PC-9 (cell line): ENCODE measurements around the gene NRG3. TPM values are rescaled to one million over a fixed set of nuclear protein-coding genes. Genes with fewer than 3 reads are reported as not detected.

Source experiments
- BruUV-seq: library from RNA; stranded (reverse); fragments of 400-500 nt; replicated peaks from 2 replicates; lab custom pipeline; 2021; lab: Mats Ljungman, UMichigan
- CTCF ChIA-PET: fragments of 300-600 bp; sonication (Branson Sonifier 250); formaldehyde crosslinking; loops from one replicate; lab custom pipeline; 2022; ENCODE audit warnings: antibody characterized with exemption; lab: Charles Lee
- POLR2A ChIA-PET: fragments of 300-600 bp; sonication (Branson Sonifier 250); formaldehyde crosslinking; loops from one replicate; lab custom pipeline; 2022; ENCODE audit warnings: antibody characterized with exemption; ENCODE audit not compliant: unreplicated experiment; lab: Charles Lee
- DNase-seq, 2 experiments: peaks; one replicate each; pipeline versions ENCODE4 v3.0.0 to v3.0.0-alpha.2; 2015 to 2022; ENCODE audit warnings: mixed read lengths in 1 of 2
- H2AFZ ChIP-seq: fragments of 200-600 bp; sonication (generic); 2 replicates; pipeline ENCODE4 v1.8.1; 2017; ENCODE audit warnings: antibody characterized with exemption
- H3F3A ChIP-seq: fragments of 200-600 bp; sonication (generic); 2 replicates; pipeline ENCODE4 v1.8.1; 2017; ENCODE audit warnings: antibody characterized with exemption, mild to moderate bottlenecking, low read depth; ENCODE audit not compliant: insufficient read depth
- H3K27ac ChIP-seq: fragments of 200-600 bp; sonication (generic); 2 replicates; pipeline ENCODE4 v1.6.1; 2016; ENCODE audit warnings: mixed run types
- H3K27me3 ChIP-seq: fragments of 200-600 bp; sonication (generic); 2 replicates; pipeline ENCODE4 v1.6.1; 2016; ENCODE audit warnings: low read depth, mixed run types; ENCODE audit not compliant: insufficient read depth
- H3K36me3 ChIP-seq: fragments of 200-600 bp; sonication (generic); 2 replicates; pipeline ENCODE4 v1.6.1; 2016; ENCODE audit warnings: low read depth, mixed run types
- H3K4me1 ChIP-seq: fragments of 200-600 bp; sonication (generic); replicated peaks from 2 replicates; pipeline ENCODE4 v1.6.1; 2016; ENCODE audit warnings: mixed run types; ENCODE audit not compliant: insufficient read depth
- H3K4me2 ChIP-seq: fragments of 200-600 bp; sonication (generic); 2 replicates; pipeline ENCODE4 v1.6.1; 2017; ENCODE audit warnings: mixed run types
- H3K4me3 ChIP-seq: fragments of 200-600 bp; sonication (generic); 2 replicates; pipeline ENCODE4 v1.6.1; 2016; ENCODE audit warnings: mixed run types
- H3K79me2 ChIP-seq: fragments of 200-600 bp; sonication (generic); 2 replicates; pipeline ENCODE4 v1.6.1; 2017; ENCODE audit warnings: low read depth, mixed run types
- H3K9me2 ChIP-seq: fragments of 200-600 bp; sonication (generic); 2 replicates; pipeline ENCODE4 v1.8.1; 2017; ENCODE audit warnings: mild to moderate bottlenecking; ENCODE audit not compliant: insufficient read depth
- H3K9me3 ChIP-seq: fragments of 200-600 bp; sonication (generic); 2 replicates; pipeline ENCODE4 v1.8.1; 2016; ENCODE audit warnings: low read depth; ENCODE audit not compliant: insufficient read depth
- H4K20me1 ChIP-seq: fragments of 200-600 bp; sonication (generic); 2 replicates; pipeline ENCODE4 v1.8.1; 2017; ENCODE audit not compliant: insufficient read depth
- EZH2 ChIP-seq: fragments of 200-600 bp; sonication (generic); IDR thresholded peaks from 2 replicates; pipeline ENCODE4 v1.8.0; 2017; ENCODE audit warnings: antibody characterized with exemption, low read depth
- intact Hi-C: fragments of 100-400 bp; cut with micrococcal nuclease; formaldehyde crosslinking; loops from one replicate; pipeline ENCODE4 v1.10.0; 2022; ENCODE audit not compliant: unreplicated experiment
- total RNA-seq: library from RNA; stranded (reverse); gene quantifications from 2 replicates; pipeline ENCODE4 v1.2.3, GENCODE V29; 2021
- TF ChIP-seq, protein P1 (sequence below): fragments of 200-600 bp; sonication (generic); conservative IDR thresholded peaks from 2 replicates; pipeline ENCODE4 v1.6.1; 2017; ENCODE audit warnings: mixed run types, antibody characterized with exemption, mild to moderate bottlenecking, moderate library complexity

NRG3 gene
- total RNA-seq, 1 experiment from 2014 or later, result not detected

DNA sequence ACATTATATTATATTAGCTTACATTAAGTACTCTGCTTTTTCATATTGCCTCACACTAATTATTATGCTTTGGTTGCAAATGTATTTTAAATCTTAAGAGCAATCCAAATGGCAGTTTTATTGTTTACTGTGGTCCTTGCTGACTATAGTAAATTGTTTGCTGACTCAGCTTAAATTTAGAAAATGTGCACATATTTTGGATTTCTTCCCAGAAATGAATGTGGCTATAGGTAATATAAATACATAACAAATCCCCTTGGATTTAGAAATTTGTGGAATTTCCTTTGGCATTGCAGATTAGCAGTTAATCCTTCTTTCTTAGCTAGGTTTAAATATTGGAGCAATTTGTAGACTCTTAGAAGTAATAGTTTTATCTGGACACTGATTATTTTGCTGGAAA is 565.8 kb downstream of the NRG3 start:
- no peak for TF ChIP-seq EZH2
- TF ChIP-seq, protein P1, sequence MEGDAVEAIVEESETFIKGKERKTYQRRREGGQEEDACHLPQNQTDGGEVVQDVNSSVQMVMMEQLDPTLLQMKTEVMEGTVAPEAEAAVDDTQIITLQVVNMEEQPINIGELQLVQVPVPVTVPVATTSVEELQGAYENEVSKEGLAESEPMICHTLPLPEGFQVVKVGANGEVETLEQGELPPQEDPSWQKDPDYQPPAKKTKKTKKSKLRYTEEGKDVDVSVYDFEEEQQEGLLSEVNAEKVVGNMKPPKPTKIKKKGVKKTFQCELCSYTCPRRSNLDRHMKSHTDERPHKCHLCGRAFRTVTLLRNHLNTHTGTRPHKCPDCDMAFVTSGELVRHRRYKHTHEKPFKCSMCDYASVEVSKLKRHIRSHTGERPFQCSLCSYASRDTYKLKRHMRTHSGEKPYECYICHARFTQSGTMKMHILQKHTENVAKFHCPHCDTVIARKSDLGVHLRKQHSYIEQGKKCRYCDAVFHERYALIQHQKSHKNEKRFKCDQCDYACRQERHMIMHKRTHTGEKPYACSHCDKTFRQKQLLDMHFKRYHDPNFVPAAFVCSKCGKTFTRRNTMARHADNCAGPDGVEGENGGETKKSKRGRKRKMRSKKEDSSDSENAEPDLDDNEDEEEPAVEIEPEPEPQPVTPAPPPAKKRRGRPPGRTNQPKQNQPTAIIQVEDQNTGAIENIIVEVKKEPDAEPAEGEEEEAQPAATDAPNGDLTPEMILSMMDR, result no peak

DNA sequence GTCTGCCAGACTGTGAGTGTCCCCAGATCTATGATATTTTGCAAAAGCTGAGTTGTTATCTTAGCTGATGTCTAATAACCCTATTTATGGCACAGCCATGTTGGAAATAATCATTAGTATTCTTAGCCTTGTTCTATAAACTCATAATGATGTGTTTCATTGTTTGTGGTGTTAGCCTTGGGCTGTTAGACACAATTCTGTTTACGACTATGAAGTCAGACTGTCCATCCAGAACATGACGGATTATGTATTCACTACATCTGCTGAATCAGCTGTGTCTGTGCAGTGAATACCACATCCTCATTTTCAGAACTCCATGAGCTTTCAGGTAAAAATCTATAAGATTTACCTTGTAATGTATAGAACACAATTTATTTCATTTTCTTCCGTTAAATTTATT is 577.1 kb downstream of the NRG3 start:
- ChIA-PET CTCF (no interaction called here), POLR2A (no interaction called here)
- Histone ChIP-seq H3K27ac (no peak overlapping the region), H3K4me2 (no peak overlapping the region), H3K79me2 (no peaks in the 10 kb centered on the region), H3K36me3 (no peaks in the 10 kb centered on the region), H2AFZ (no peak overlapping the region), H4K20me1 (no peaks in the 10 kb centered on the region), H3F3A (no peaks in the 10 kb centered on the region), H3K4me3 (no peak overlapping the region), H3K9me3 (no peaks in the 10 kb centered on the region), H3K27me3 (no peaks in the 10 kb centered on the region), H3K9me2 (no peaks in the 10 kb centered on the region), H3K4me1 (no peaks in the 10 kb centered on the region)
- DNase-seq, result no peak
- TF ChIP-seq, protein P1, result no peak
- no peak for TF ChIP-seq EZH2
- intact Hi-C loops, result no loop called here
- BruUV-seq, result no TSS peak

More for the DNA sequence above, 565.8 kb downstream of the NRG3 start:
- H3K9me3 ChIP-seq, result no peaks in the 10 kb centered on the region
- H3K4me1 ChIP-seq, result no peaks in the 10 kb centered on the region
- H4K20me1 ChIP-seq, result no peaks in the 10 kb centered on the region
- DNase-seq, result no peak
- no peaks in the 10 kb centered on the region for H3K79me2 ChIP-seq
- H3K36me3 ChIP-seq, result no peaks in the 10 kb centered on the region
- no peak overlapping the region for H3K4me3 ChIP-seq
- no peaks in the 10 kb centered on the region for H3K9me2 ChIP-seq
- no peak overlapping the region for H3K27ac ChIP-seq
- intact Hi-C loops, result no loop called here
- ChIA-PET POLR2A (no interaction called here), CTCF (no interaction called here)
- no peaks in the 10 kb centered on the region for H3K27me3 ChIP-seq
- H2AFZ ChIP-seq, result no peak overlapping the region
- no peak overlapping the region for H3K4me2 ChIP-seq
- no peaks in the 10 kb centered on the region for H3F3A ChIP-seq
- no TSS peak for BruUV-seq

DNA sequence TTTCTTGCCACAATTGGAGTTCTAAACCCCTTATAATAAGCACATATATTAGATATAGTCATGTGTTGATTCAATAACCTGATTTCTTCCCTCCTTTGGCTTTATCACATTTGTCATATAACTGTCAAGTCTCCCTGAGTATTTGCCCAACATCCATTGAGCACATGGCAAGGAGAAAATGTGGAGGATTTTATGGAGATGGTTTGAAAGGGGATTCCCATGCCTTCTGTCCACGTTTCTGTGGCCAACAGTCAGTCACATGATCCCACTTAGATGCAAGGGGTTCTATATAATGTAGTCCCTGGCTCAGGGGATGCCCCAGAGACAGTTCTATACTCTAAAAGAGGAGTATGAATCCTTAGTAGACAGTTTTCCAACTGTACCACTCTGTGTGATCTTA is 577.7 kb downstream of the NRG3 start:
- BruUV-seq, result no TSS peak
- H3K27ac ChIP-seq, result no peak overlapping the region
- no peaks in the 10 kb centered on the region for H3K36me3 ChIP-seq
- H3K4me3 ChIP-seq, result no peak overlapping the region
- no peaks in the 10 kb centered on the region for H4K20me1 ChIP-seq
- no peaks in the 10 kb centered on the region for H3K9me3 ChIP-seq
- no peaks in the 10 kb centered on the region for H3K9me2 ChIP-seq
- ChIA-PET POLR2A (no interaction called here), CTCF (no interaction called here)
- intact Hi-C loops, result no loop called here
- no peak overlapping the region for H3K4me2 ChIP-seq
- H3K27me3 ChIP-seq, result no peaks in the 10 kb centered on the region
- H3K4me1 ChIP-seq, result no peaks in the 10 kb centered on the region
- TF ChIP-seq EZH2, result no peak
- TF ChIP-seq, protein P1, result no peak
- H3K79me2 ChIP-seq, result no peaks in the 10 kb centered on the region
- H2AFZ ChIP-seq, result no peak overlapping the region
- no peak for DNase-seq
- no peaks in the 10 kb centered on the region for H3F3A ChIP-seq
